Naive B cell (primary cell): ENCODE results near the gene COX6A2. TPM values are rescaled to one million over a fixed set of nuclear protein-coding genes. Genes with fewer than 3 reads are reported as not detected.
A peak's percentile ranks its signal among the peaks of the same experiment; 100 is the strongest.

Experiments used
- ATAC-seq, 2 donors: fragments of 150-1000 bp; cut with Tn5 transposase; 2 replicates each; pipeline ENCODE4 v1.10.0; 2021; ENCODE audit warnings: low read depth in 2 of 2, mild to moderate bottlenecking in 2 of 2, moderate library complexity in 2 of 2
- DNase-seq: peaks from one replicate; pipeline ENCODE4 v3.0.0; 2022
- H3K27ac Mint-ChIP-seq, 6 donors: one replicate each; pipeline ENCODE4 v1.8.0; 2020 to 2022; ENCODE audit warnings: mild to moderate bottlenecking in 6 of 6, mixed read lengths in 6 of 6, moderate library complexity in 5 of 6, inconsistent platforms in 2 of 6
- H3K27me3 Mint-ChIP-seq, 3 donors: one replicate each; pipeline ENCODE4 v1.8.0; 2021 to 2022; ENCODE audit warnings: mixed read lengths in 3 of 3, mild to moderate bottlenecking in 1 of 3
- H3K36me3 Mint-ChIP-seq, 2 donors: one replicate each; pipeline ENCODE4 v1.8.0; 2020 to 2022; ENCODE audit warnings: mixed read lengths in 2 of 2, inconsistent platforms in 1 of 2, mild to moderate bottlenecking in 1 of 2
- H3K4me1 Mint-ChIP-seq, 3 donors: one replicate each; pipeline ENCODE4 v1.8.0; 2020 to 2022; ENCODE audit warnings: mixed read lengths in 3 of 3, inconsistent platforms in 1 of 3, mild to moderate bottlenecking in 1 of 3, moderate library complexity in 1 of 3
- H3K4me3 Mint-ChIP-seq, 8 donors: one replicate each; pipeline ENCODE4 v1.8.0; 2020 to 2022; ENCODE audit warnings: mild to moderate bottlenecking in 8 of 8, mixed read lengths in 8 of 8, moderate library complexity in 8 of 8, inconsistent platforms in 2 of 8
- H3K9me3 Mint-ChIP-seq, 7 donors: one replicate each; pipeline ENCODE4 v1.8.0; 2020 to 2022; ENCODE audit warnings: mixed read lengths in 7 of 7, mild to moderate bottlenecking in 5 of 7, inconsistent platforms in 2 of 7, moderate library complexity in 1 of 7
- polyA plus RNA-seq, 6 donors: library from polyadenylated mRNA; unstranded; fragments of 300-500 nt; fragmentation: Illumina TruSeq; gene quantifications; one replicate each; pipeline ENCODE4 v1.2.3, GENCODE V29; 2021; ENCODE audit warnings: low read depth in 6 of 6

Gene COX6A2
- polyA plus RNA-seq, 6 donors from 2014 or later = not detected

- ATAC-seq (no peak), DNase-seq (no peak)
- Mint-ChIP-seq H3K9me3 (peaks cover 0 to 9% (median 5%) of the 10 kb centered on the region in 7 donors), H3K27me3 (peaks cover 7 to 28% (median 10%) of the 10 kb centered on the region in 3 donors), H3K36me3 (peaks cover 4 to 6% of the 10 kb centered on the region in 2 donors), H3K4me1 (peaks cover 2 to 6% (median 5%) of the 10 kb centered on the region in 3 donors), H3K27ac (no peak overlapping the region), H3K4me3 (no peak overlapping the region)
These were observed 23.7 kb downstream of the COX6A2 start for GRCh38 chr16:31404353-31405064.

- DNase-seq = no peak
- Mint-ChIP-seq H3K9me3 (peaks cover 3 to 15% (median 9%) of the 10 kb centered on the region in 7 donors), H3K27me3 (peaks cover 7 to 29% (median 7%) of the 10 kb centered on the region in 3 donors), H3K4me3 (no peak overlapping the region), H3K36me3 (peaks cover 8 to 14% of the 10 kb centered on the region in 2 donors), H3K4me1 (peaks cover 2 to 11% (median 5%) of the 10 kb centered on the region in 3 donors), H3K27ac (no peak overlapping the region)
- no peak for ATAC-seq
These were observed 24.4 kb downstream of the COX6A2 start for GRCh38 chr16:31403590-31404352.

- Mint-ChIP-seq H3K9me3 (peaks cover 5 to 15% (median 10%) of the 10 kb centered on the region in 7 donors), H3K4me1 (peaks cover 2 to 11% (median 5%) of the 10 kb centered on the region in 3 donors), H3K4me3 (no peak overlapping the region), H3K27ac (no peak overlapping the region), H3K27me3 (peaks cover 0 to 23% (median 0%) of the 10 kb centered on the region in 3 donors), H3K36me3 (peaks cover 8 to 14% of the 10 kb centered on the region in 2 donors)
- no peak for DNase-seq
- no peak for ATAC-seq
These were observed 25.5 kb downstream of the COX6A2 start for GRCh38 chr16:31402687-31403086.

- Mint-ChIP-seq H3K27me3 (peaks cover 0 to 16% (median 0%) of the 10 kb centered on the region in 3 donors), H3K36me3 (peaks cover 8 to 14% of the 10 kb centered on the region in 2 donors), H3K27ac (no peak overlapping the region), H3K4me1 (peaks cover 2 to 11% (median 5%) of the 10 kb centered on the region in 3 donors), H3K9me3 (peaks cover 5 to 15% (median 10%) of the 10 kb centered on the region in 7 donors), H3K4me3 (no peak overlapping the region)
- ATAC-seq (no peak), DNase-seq (no peak)
These were observed 26.7 kb downstream of the COX6A2 start for GRCh38 chr16:31401436-31401835.

GRCh38 chr16:31400191-31400590 lies 28.0 kb downstream of the COX6A2 start:
- Mint-ChIP-seq H3K36me3 (peaks cover 8 to 14% of the 10 kb centered on the region in 2 donors), H3K27me3 (peaks cover 0 to 23% (median 6%) of the 10 kb centered on the region in 3 donors), H3K9me3 (peaks cover 5 to 15% (median 10%) of the 10 kb centered on the region in 7 donors), H3K4me3 (no peak overlapping the region), H3K4me1 (peaks cover 2 to 11% (median 5%) of the 10 kb centered on the region in 3 donors), H3K27ac (no peak overlapping the region)
- ATAC-seq (no peak), DNase-seq (no peak)

- Mint-ChIP-seq H3K4me1 (peaks cover 2 to 16% (median 5%) of the 10 kb centered on the region in 3 donors), H3K36me3 (peaks cover 8 to 14% of the 10 kb centered on the region in 2 donors), H3K4me3 (no peak overlapping the region), H3K27ac (no peak overlapping the region), H3K9me3 (peaks cover 5 to 15% (median 10%) of the 10 kb centered on the region in 7 donors), H3K27me3 (peaks cover under 1 to 33% (median 14%) of the 10 kb centered on the region in 3 donors)
- DNase-seq (no peak), ATAC-seq (no peak)
These were observed 30.5 kb downstream of the COX6A2 start for GRCh38 chr16:31397701-31398100.

- H3K27ac Mint-ChIP-seq = no peak overlapping the region
- H3K4me1 Mint-ChIP-seq = peaks cover 2 to 16% (median 5%) of the 10 kb centered on the region in 3 donors
- peaks cover 4 to 38% (median 19%) of the 10 kb centered on the region in 3 donors for H3K27me3 Mint-ChIP-seq
- H3K9me3 Mint-ChIP-seq = peaks cover 5 to 15% (median 10%) of the 10 kb centered on the region in 7 donors
- ATAC-seq (no peak), DNase-seq (no peak)
- H3K4me3 Mint-ChIP-seq = peak overlapping the region in 1 of 8 donors; percentile 77
- peaks cover 8 to 14% of the 10 kb centered on the region in 2 donors for H3K36me3 Mint-ChIP-seq
These were observed 31.0 kb downstream of the COX6A2 start for GRCh38 chr16:31397096-31397660.

- Mint-ChIP-seq H3K4me1 (peaks cover 2 to 16% (median 5%) of the 10 kb centered on the region in 3 donors), H3K27me3 (peaks cover 4 to 38% (median 25%) of the 10 kb centered on the region in 3 donors), H3K4me3 (no peak overlapping the region), H3K27ac (peak overlapping the region in 1 of 6 donors; percentile 53), H3K36me3 (peaks cover 8 to 14% of the 10 kb centered on the region in 2 donors), H3K9me3 (peaks cover 5 to 15% (median 10%) of the 10 kb centered on the region in 7 donors)
- DNase-seq = no peak
- ATAC-seq = no peak
These were observed 32.5 kb downstream of the COX6A2 start for GRCh38 chr16:31395647-31396046.

GRCh38 chr16:31393056-31393455 lies 35.1 kb downstream of the COX6A2 start, which contains the start of gene ITGAD:
Gene ITGAD (plus strand): TSS chr16:31393335. CDS start chr16:31393361, 26 bp downstream.
- Mint-ChIP-seq H3K9me3 (peaks cover 0 to 2% (median 0%) of the 10 kb centered on the region in 7 donors), H3K36me3 (no peaks in the 10 kb centered on the region), H3K4me1 (peaks cover 0 to 5% (median 0%) of the 10 kb centered on the region in 3 donors), H3K27me3 (peaks cover 15 to 41% (median 37%) of the 10 kb centered on the region in 3 donors), H3K27ac (no peak within 1 kb of the TSS), H3K4me3 (no peak within 1 kb of the TSS)
- DNase-seq = no peak
- no peak for ATAC-seq

- H3K4me3 Mint-ChIP-seq = no peak overlapping the region
- H3K27me3 Mint-ChIP-seq = peaks cover 15 to 47% (median 45%) of the 10 kb centered on the region in 3 donors
- ATAC-seq (no peak), DNase-seq (no peak)
- H3K27ac Mint-ChIP-seq = peak overlapping the region in 1 of 6 donors; percentile 9
- no peaks in the 10 kb centered on the region for H3K36me3 Mint-ChIP-seq
- peaks cover 0 to 5% (median 5%) of the 10 kb centered on the region in 3 donors for H3K4me1 Mint-ChIP-seq
- no peaks in the 10 kb centered on the region for H3K9me3 Mint-ChIP-seq
These were observed 37.6 kb downstream of the COX6A2 start for GRCh38 chr16:31390504-31391041.

GRCh38 chr16:31388535-31388934 lies 39.6 kb downstream of the COX6A2 start:
- DNase-seq = no peak
- no peak for ATAC-seq
- H3K27ac Mint-ChIP-seq = no peak overlapping the region
- H3K27me3 Mint-ChIP-seq = peaks cover 20 to 48% (median 38%) of the 10 kb centered on the region in 3 donors
- H3K9me3 Mint-ChIP-seq = no peaks in the 10 kb centered on the region
- no peak overlapping the region for H3K4me3 Mint-ChIP-seq
- no peaks in the 10 kb centered on the region for H3K36me3 Mint-ChIP-seq
- H3K4me1 Mint-ChIP-seq = peaks cover 0 to 5% (median 5%) of the 10 kb centered on the region in 3 donors

GRCh38 chr16:31386157-31386984 lies 41.8 kb downstream of the COX6A2 start:
- Mint-ChIP-seq H3K27ac (no peak overlapping the region), H3K4me1 (peaks cover 0 to 5% (median 4%) of the 10 kb centered on the region in 3 donors), H3K4me3 (no peak overlapping the region), H3K9me3 (no peaks in the 10 kb centered on the region), H3K36me3 (no peaks in the 10 kb centered on the region), H3K27me3 (peaks cover 20 to 40% (median 25%) of the 10 kb centered on the region in 3 donors)
- no peak for DNase-seq
- peak; percentile 50 to 82 for ATAC-seq
